NCI-H2081 (cell line): ENCODE data around the gene GABARAPL2.

Experiments used
- DNase-seq, 2 experiments: peaks; one replicate each; lab custom pipeline; 2025; lab: John Stamatoyannopoulos, UW

The GABARAPL2 gene

GRCh38 chr16:75555213-75555706 is 10.9 kb upstream of the GABARAPL2 start:
- DNase-seq, result peak; percentile 53 to 67

GRCh38 chr16:75555707-75556430 is 10.3 kb upstream of the GABARAPL2 start, which contains the start of gene TMEM231:
TSS of gene TMEM231 (minus strand) at chr16:75556252. CDS start at chr16:75556209, 43 bp downstream.
- DNase-seq, result peak; percentile 72 to 94

- DNase-seq, result no peak
Measured at GRCh38 chr16:75556431-75556950, 9.7 kb upstream of the GABARAPL2 start.

GRCh38 chr16:75558846-75559401 is 7.3 kb upstream of the GABARAPL2 start:
- no peak for DNase-seq

GRCh38 chr16:75559564-75560372 is 6.4 kb upstream of the GABARAPL2 start:
- no peak for DNase-seq

DNA sequence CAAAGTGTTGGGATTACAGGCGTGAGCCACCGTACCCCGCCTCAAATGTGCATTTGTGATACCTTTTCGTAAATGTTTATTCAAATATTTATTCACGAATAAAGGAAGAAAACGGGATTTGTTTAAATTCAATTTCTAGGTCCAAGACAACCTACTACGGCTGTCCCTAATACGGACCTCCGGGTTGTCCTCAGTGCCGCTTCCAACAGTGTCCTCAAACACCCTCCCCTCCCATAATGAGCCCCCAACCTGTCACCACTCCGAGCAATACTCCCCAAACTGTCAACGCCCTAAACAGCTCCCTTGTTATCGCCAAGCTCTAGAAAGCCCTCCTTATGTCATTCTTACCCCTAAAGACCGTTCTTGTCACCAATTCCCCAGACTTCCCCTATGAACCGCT is 539 bp upstream of the GABARAPL2 start:
- DNase-seq, result no peak

DNA sequence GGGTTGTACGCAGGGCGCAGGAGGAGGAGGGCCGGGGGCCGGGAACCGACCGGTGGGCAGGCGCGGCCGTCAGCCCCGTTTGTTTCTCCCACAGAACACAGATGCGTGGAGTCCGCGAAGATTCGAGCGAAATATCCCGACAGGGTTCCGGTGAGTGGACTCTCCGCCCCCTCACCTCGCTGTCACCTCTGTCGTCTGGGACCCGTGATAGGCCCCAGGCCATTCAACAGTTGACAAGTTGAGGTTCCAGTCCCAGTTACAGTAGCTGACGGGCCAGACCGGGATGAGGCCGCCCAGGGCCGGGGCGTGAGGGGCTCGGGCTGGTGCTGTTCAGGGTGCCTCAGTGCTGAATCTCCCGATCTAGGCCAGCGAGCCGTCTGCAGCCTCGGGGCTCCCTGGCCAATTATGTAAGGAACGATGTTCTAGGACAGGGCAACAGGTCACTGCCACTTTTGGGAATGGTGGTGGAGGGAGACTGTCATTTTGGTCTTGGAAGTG is 628 bp downstream of the GABARAPL2 start:
- no peak for DNase-seq

- DNase-seq, result no peak
Measured at GRCh38 chr16:75567911-75568310, 1.7 kb downstream of the GABARAPL2 start.

DNA sequence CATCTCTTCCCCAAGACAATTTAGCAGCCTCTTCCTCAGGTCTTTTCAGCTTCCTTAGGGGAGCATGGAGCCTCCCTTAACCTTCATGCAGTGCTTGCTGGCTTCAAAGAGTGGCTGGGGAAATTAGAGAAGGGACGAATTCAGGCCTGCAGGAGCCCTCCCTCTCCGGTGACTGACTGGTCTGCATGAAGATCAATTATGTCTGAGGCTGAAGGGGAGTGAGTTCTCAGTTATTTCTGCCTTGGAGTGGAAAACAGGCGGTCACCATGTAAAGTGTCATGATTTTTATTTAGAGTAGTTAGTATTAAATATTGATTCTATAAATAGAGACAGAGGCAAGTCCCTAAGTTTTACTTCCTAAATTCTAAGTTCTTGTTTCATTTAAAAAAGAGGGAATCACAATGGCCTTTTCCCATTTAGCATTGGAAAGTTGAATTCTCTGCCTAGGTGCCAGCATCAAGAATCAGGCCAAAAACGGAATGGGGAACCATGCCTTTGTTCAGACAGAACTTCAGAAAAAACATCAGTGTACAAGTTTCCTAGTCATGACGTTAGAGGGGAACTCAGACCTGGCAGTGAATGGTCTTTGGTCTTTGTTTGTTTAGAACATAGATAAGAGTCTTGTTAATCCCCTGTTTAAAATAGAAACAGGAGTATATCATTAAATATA is 4.4 kb downstream of the GABARAPL2 start:
- no peak for DNase-seq

DNA sequence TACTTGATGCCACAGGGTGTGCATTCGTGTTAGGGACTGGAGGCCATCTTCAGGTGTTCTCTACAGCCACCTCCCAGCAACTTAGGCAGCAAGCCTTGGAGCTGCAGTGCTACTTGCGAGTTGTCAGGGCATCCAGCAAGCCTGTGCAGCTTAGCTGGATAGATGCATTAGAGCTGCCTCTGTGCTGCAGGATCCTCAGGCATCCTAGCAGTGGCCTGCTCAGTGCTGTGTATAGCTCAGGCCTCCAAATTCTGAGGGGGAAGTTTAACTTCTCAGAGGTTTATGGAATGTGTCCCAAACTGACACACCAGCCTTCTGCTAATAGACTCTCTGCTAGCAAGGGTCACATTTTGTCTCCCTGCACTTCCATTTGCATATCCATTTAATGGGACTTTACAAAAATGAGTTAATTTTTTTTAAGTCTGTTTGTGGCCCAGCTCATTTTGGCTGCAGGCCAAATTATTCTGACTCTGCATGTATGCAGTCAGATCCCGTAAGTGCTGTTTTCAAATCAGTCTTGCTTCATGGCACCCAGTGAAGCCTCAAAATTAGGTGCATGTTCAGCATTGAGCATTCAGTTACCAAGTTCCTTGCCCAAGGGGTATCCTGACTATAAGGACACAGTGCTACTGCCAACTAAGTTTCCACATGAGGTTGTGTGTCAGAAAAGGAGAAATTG is 6.8 kb downstream of the GABARAPL2 start:
- no peak for DNase-seq

DNA sequence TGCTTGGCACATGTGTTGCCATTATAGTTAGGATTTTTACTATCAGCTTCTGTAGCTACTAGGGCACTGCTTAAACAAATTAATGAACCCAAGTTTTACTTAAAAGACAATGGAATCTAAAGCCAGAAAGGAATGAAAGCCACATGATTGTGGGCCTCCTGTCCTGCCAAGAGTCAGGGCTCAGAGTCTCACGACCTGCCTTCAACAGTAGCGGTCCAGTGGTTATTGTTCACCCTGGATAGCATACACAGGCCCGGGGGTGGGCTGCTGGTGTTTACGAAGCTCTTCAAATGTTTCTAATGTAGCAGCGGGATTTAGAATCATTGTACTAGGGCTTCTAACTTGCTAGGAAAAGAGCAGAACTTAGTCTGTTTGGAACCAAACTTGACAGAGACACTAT is 7.8 kb downstream of the GABARAPL2 start:
- no peak for DNase-seq

DNA sequence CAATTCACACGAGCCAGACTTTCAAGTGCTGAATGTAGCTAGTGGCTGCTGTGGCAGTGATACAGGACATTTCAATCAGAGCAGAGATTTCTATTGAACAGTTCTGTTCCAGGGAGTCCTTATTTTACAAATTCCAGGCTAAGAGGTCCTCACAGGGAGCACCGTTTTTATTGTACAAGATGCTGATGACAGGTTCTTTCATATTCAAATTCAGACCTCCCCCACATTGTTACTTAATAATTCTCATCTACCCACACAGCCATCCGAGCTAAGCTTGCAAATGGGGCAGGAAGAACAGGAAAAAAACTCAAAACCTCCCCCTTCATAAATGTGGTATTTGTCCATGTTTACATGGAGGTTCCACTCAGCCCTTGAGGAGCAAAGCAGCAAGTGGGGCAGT is 9.8 kb downstream of the GABARAPL2 start:
- no peak for DNase-seq

- DNase-seq, result no peak
Measured at GRCh38 chr16:75576384-75576811, 10.2 kb downstream of the GABARAPL2 start.

DNA sequence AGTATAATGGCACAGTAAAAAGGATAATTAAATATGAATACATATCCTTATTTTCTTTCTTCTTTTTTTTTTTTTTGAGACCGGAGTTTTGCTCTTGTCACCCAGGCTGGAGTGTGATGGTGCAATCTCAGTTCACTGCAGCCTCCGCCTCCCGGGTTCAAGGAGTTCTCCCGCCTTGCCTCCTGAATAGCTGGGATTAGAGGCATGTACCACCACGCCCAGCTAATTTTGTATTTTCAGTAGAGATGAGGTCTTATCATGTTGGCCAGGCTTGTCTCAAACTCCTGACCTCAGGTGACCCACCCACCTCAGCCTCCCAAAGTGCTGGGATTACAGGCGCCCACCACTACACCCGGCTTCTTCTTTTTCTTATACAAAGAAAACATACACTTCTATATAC is 12.0 kb downstream of the GABARAPL2 start:
- DNase-seq, result no peak

DNA sequence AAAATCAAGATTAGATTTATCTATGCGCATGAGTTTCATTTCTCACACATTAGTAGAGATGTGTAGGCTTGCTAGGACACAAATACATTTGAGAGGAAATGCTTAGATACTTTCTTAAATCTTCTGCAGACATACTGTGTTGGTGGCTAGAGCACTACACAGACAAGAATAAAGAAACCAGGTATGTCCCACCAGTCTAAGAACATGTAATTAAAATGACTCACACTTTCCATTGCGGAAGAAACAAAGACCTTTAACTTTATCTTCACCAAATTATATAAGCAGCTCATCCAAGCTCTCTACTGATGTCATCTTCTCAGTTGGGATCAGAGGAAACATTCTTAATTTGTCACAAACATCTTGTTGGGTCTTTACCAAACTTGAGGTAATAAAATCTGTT is 12.5 kb downstream of the GABARAPL2 start:
- no peak for DNase-seq

DNA sequence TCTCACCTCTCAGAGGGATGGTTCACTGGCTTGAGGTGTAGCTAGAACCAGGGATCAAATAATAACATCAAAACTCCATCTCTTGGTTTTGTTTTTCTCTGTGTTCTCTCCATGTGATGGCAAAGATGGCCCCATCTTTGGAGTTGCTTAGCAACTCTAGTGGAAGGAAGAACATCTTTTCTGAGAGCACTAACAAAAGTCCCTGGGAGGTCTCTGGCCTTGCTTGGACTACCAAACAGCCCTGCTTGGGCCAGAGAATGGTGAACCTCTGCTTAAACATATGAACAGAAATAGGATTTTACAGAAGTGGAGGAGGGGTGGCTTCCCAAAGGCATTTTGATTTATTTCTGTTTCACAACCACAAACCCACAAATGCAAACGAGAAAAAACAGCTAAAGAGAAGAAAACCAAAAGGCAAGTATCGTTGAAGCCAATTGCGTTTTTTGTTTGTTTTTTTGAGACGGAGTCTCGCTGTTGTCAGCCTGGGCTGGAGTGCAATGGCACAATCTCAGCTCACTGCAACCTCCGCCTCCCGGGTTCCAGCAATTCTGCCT is 13.2 kb downstream of the GABARAPL2 start:
- DNase-seq, result no peak

- no peak for DNase-seq
Measured at GRCh38 chr16:75584108-75584507, 17.9 kb downstream of the GABARAPL2 start.

GRCh38 chr16:75588716-75589115 is 22.5 kb downstream of the GABARAPL2 start:
- DNase-seq, result no peak

DNA sequence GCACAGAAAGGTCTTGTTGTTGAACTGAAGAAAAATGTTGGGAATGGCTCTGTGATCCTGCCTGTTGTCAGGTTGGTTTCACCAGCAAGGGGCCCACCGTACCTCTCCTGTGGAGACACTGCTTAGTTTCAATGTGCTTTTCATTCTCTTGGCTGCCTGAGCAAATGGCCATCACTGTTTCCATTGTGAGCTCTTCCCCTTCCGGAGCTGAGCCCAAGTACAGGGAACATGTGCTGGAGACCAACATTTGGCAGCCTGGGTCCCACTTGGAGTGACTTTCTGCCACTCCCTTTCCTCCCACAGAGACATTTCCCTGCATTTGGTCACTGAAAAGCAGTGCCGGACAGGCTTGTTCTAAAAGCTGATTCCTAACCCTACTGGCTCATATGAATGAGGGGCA is 23.1 kb downstream of the GABARAPL2 start:
- DNase-seq, result no peak

- DNase-seq, result peak; percentile 15 to 63
Measured at GRCh38 chr16:75590920-75591843, 25.0 kb downstream of the GABARAPL2 start.
